Esophagus muscularis mucosa (tissue), 4 donors: ENCODE data around the gene CHL1. TPM values are rescaled to one million over a fixed set of nuclear protein-coding genes. Genes with fewer than 3 reads are reported as not detected.

Experiments used
- DNase-seq: peaks from one replicate; pipeline ENCODE4 v3.0.0-alpha.2; 2017; ENCODE audit errors: extremely low spot score
- H3K27ac ChIP-seq, 4 donors: fragments of 200-600 bp; sonication (generic); replicated peaks in 1 of 4; 1 replicate in 3 of 4; 2 replicates in 1 of 4; pipeline ENCODE4 v1.5.1; 2016 to 2019; ENCODE audit warnings: mild to moderate bottlenecking in 1 of 4
- H3K27me3 ChIP-seq, 4 donors: fragments of 200-600 bp; sonication (generic); one replicate each; pipeline versions ENCODE4 v1.5.1 to v1.6.0; 2016 to 2019
- H3K36me3 ChIP-seq, 4 donors: fragments of 200-600 bp; sonication (generic); one replicate each; pipeline ENCODE4 v1.5.1; 2016 to 2019
- H3K4me1 ChIP-seq, 4 donors: fragments of 200-600 bp; sonication (generic); one replicate each; pipeline ENCODE4 v1.5.1; 2016 to 2019
- H3K4me3 ChIP-seq, 4 donors: fragments of 200-600 bp; sonication (generic); 1 replicate in 2 of 4; 2 replicates in 2 of 4; pipeline ENCODE4 v1.5.1; 2016 to 2019; ENCODE audit warnings: mild to moderate bottlenecking in 4 of 4, moderate library complexity in 1 of 4
- H3K9me3 ChIP-seq, 4 donors: fragments of 200-600 bp; sonication (generic); 1 replicate in 3 of 4; 2 replicates in 1 of 4; pipeline ENCODE4 v1.5.1; 2016 to 2019
- CTCF ChIP-seq, 3 experiments: fragments of 200-600 bp in 2 of 3; fragments of 450-650 bp in 1 of 3; sonication (generic) in 2 of 3; IDR thresholded peaks; one replicate each; pipeline ENCODE4 v1.5.1; 2017 to 2019; ENCODE audit warnings: antibody characterized with exemption in 3 of 3, mild to moderate bottlenecking in 2 of 3, moderate library complexity in 1 of 3
- EP300 ChIP-seq: sonication (generic); formaldehyde crosslinking; IDR thresholded peaks from one replicate; pipeline ENCODE4 v1.6.1; 2017; ENCODE audit warnings: antibody characterized with exemption
- POLR2A ChIP-seq: fragments of 450-650 bp; IDR thresholded peaks from one replicate; pipeline ENCODE4 v1.6.1; 2017; ENCODE audit warnings: antibody characterized with exemption, moderate library complexity, mild to moderate bottlenecking, low read depth
- POLR2AphosphoS5 ChIP-seq, 2 donors: sonication (generic); formaldehyde crosslinking; IDR thresholded peaks; one replicate each; pipeline ENCODE4 v1.6.1; 2017; ENCODE audit warnings: antibody characterized with exemption in 2 of 2
- WGBS: methylation state at CpG from one replicate; pipeline ENCODE4 v1.1.5; 2018; 5-methylcytosine and 5-hydroxymethylcytosine counted together
- intact Hi-C: fragments of 100-400 bp; cut with DNase I; formaldehyde crosslinking; loops from one replicate; pipeline ENCODE4 v1.15.1; 2023
- total RNA-seq, 4 donors: library from RNA; depleted of rRNA; stranded (reverse); fragments of >200 nt; gene quantifications; one replicate each; pipeline versions ENCODE4 v1.1.0 to v1.2.1, GENCODE V29; 2016

The CHL1 gene
- total RNA-seq, 4 donors from 2014 or later, result 33.0 to 49.1 (median 42.5) TPM

GRCh38 chr3:374459-374858, 177.9 kb downstream of the CHL1 start:
- intact Hi-C loops, result no loop called here
- WGBS, result 82% methylated on average over 1 of the region's 1 CpG
- Histone ChIP-seq H3K4me3 (no peak overlapping the region), H3K9me3 (no peaks in the 10 kb centered on the region), H3K27ac (no peak overlapping the region), H3K27me3 (peaks cover 0 to 24% (median 0%) of the 10 kb centered on the region in 4 donors), H3K36me3 (no peaks in the 10 kb centered on the region), H3K4me1 (no peaks in the 10 kb centered on the region)
- TF ChIP-seq POLR2A, result no peak
- no peak for TF ChIP-seq CTCF (IDR thresholded peaks at IDR 0.05)
- no peak for TF ChIP-seq POLR2AphosphoS5 (IDR thresholded peaks at IDR 0.05)
- no peak for TF ChIP-seq EP300
- no peak for DNase-seq

GRCh38 chr3:377158-377561, 180.6 kb downstream of the CHL1 start:
- H3K4me3 ChIP-seq, result no peak overlapping the region
- H3K27me3 ChIP-seq, result peaks cover 0 to 27% (median 0%) of the 10 kb centered on the region in 4 donors
- TF ChIP-seq EP300, result no peak
- peak; percentile 12 to 37 (median 26) for TF ChIP-seq CTCF (IDR thresholded peaks at IDR 0.05)
- no peaks in the 10 kb centered on the region for H3K9me3 ChIP-seq
- no peaks in the 10 kb centered on the region for H3K4me1 ChIP-seq
- intact Hi-C loops, result no loop called here
- DNase-seq, result no peak
- WGBS, result 27% methylated on average over 3 of the region's 3 CpGs
- no peaks in the 10 kb centered on the region for H3K36me3 ChIP-seq
- H3K27ac ChIP-seq, result no peak overlapping the region

GRCh38 chr3:380801-381200, 184.2 kb downstream of the CHL1 start:
- intact Hi-C loops, result no loop called here
- H3K27me3 ChIP-seq, result peaks cover 0 to 16% (median 0%) of the 10 kb centered on the region in 4 donors
- H3K4me3 ChIP-seq, result no peak overlapping the region
- no peak for DNase-seq
- no peak overlapping the region for H3K27ac ChIP-seq
- TF ChIP-seq EP300 (no peak), POLR2A (no peak), POLR2AphosphoS5 (IDR thresholded peaks at IDR 0.05) (no peak), CTCF (IDR thresholded peaks at IDR 0.05) (no peak)
- no peaks in the 10 kb centered on the region for H3K36me3 ChIP-seq
- H3K9me3 ChIP-seq, result no peaks in the 10 kb centered on the region
- H3K4me1 ChIP-seq, result no peaks in the 10 kb centered on the region

- intact Hi-C loops, result no loop called here
- H3K27me3 ChIP-seq, result no peaks in the 10 kb centered on the region
- no peak overlapping the region for H3K27ac ChIP-seq
- H3K4me3 ChIP-seq, result no peak overlapping the region
- no peaks in the 10 kb centered on the region for H3K9me3 ChIP-seq
- no peaks in the 10 kb centered on the region for H3K36me3 ChIP-seq
- H3K4me1 ChIP-seq, result no peaks in the 10 kb centered on the region
- no peak for TF ChIP-seq POLR2A
- TF ChIP-seq CTCF (IDR thresholded peaks at IDR 0.05), result no peak
- no peak for TF ChIP-seq EP300
- TF ChIP-seq POLR2AphosphoS5 (IDR thresholded peaks at IDR 0.05), result no peak
- DNase-seq, result no peak
Observed at GRCh38 chr3:385151-385550, 188.6 kb downstream of the CHL1 start.

- Histone ChIP-seq H3K9me3 (no peaks in the 10 kb centered on the region), H3K4me1 (no peaks in the 10 kb centered on the region), H3K27ac (no peak overlapping the region), H3K36me3 (no peaks in the 10 kb centered on the region), H3K27me3 (no peaks in the 10 kb centered on the region), H3K4me3 (no peak overlapping the region)
- 43% methylated on average over 4 of the region's 4 CpGs for WGBS
- no peak for DNase-seq
- intact Hi-C loops, result no loop called here
- TF ChIP-seq POLR2A, result no peak
- TF ChIP-seq POLR2AphosphoS5 (IDR thresholded peaks at IDR 0.05), result no peak
- no peak for TF ChIP-seq EP300
- no peak for TF ChIP-seq CTCF (IDR thresholded peaks at IDR 0.05)
Observed at GRCh38 chr3:394775-395174, 198.2 kb downstream of the CHL1 start.
